MM.1S (cell line): ENCODE data around the gene SRSF5.

Experiments used
- EZH2 ChIP-seq: fragments of 300-600 bp; sonication (generic); optimal IDR thresholded peaks from 2 replicates; pipeline ENCODE3; 2017; ENCODE audit warnings: low read depth, mild to moderate bottlenecking, antibody characterized with exemption, low read length, mixed read lengths
- TF ChIP-seq, protein P1 (sequence below): fragments of 300-600 bp; sonication (generic); IDR thresholded peaks from 2 replicates; pipeline ENCODE4 v1.5.1; 2016; ENCODE audit warnings: antibody characterized with exemption, low read length, mixed read lengths

DNA sequence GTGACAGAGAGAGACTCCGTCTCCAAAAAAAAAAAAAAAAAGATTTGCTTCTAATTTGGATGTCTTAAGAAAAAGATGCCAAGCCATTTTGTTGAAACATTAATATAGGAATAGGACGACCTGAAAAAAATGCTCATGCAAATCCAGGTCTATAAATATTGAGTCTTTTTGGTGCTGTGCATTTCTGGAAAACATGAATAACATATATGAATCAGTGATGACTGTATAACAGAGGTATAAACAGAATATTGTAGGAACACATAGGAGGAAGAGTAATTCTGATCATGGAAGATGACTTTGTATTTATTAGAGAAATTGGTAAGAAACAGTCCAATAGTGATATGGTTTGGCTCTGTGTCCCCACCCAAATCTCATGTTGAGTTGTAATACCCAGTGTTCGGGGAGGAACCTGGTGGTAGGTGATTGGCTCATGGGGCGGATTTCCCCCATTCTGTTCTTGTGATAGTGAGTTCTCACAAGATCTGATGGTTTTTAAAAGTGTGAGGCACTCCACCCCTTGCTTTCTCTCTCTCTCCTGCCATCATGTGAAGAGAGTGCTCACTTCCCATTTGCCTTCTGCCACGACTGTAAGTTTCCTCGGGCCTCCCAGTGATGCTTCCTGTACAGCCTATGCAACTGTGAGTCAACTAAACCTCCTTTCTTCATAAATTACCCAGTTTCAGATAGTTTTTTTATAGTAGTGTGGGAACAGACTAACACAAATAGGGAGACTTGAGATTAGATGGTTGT, 3.0 kb upstream of the SRSF5 start:
- TF ChIP-seq, protein P1, sequence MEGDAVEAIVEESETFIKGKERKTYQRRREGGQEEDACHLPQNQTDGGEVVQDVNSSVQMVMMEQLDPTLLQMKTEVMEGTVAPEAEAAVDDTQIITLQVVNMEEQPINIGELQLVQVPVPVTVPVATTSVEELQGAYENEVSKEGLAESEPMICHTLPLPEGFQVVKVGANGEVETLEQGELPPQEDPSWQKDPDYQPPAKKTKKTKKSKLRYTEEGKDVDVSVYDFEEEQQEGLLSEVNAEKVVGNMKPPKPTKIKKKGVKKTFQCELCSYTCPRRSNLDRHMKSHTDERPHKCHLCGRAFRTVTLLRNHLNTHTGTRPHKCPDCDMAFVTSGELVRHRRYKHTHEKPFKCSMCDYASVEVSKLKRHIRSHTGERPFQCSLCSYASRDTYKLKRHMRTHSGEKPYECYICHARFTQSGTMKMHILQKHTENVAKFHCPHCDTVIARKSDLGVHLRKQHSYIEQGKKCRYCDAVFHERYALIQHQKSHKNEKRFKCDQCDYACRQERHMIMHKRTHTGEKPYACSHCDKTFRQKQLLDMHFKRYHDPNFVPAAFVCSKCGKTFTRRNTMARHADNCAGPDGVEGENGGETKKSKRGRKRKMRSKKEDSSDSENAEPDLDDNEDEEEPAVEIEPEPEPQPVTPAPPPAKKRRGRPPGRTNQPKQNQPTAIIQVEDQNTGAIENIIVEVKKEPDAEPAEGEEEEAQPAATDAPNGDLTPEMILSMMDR: no peak
- no peak for TF ChIP-seq EZH2
